Heart right ventricle (tissue), 16 donors: Measurements from ENCODE around the gene INPP5D. TPM values are rescaled to one million over a fixed set of nuclear protein-coding genes. Genes with fewer than 3 reads are reported as not detected.

Source experiments
- ATAC-seq, 8 donors: fragments of 200-7000 bp; cut with Tn5 transposase; one replicate each; pipeline ENCODE4 v1.9.1; 2020; ENCODE audit warnings: mild to moderate bottlenecking in 8 of 8, moderate library complexity in 8 of 8, moderate number of reproducible peaks in 1 of 8
- DNase-seq, 2 donors: peaks; one replicate each; pipeline ENCODE4 v3.0.0-alpha.2; 2020
- H3K27ac ChIP-seq, 10 donors: fragments of 200-600 bp; sonication (generic) in 2 of 10; one replicate each; pipeline versions ENCODE4 v1.5.0 to v1.8.0; 2020 to 2022; ENCODE audit warnings: mild to moderate bottlenecking in 3 of 10
- H3K27me3 ChIP-seq, 7 donors: fragments of 200-600 bp; one replicate each; pipeline ENCODE4 v1.8.0; 2021 to 2022; ENCODE audit warnings: mild to moderate bottlenecking in 2 of 7
- H3K36me3 ChIP-seq, 9 donors: fragments of 200-600 bp; sonication (generic) in 1 of 9; one replicate each; pipeline versions ENCODE4 v1.5.0 to v1.8.0; 2020 to 2022; ENCODE audit warnings: mild to moderate bottlenecking in 2 of 9
- H3K4me1 ChIP-seq, 9 donors: fragments of 200-600 bp; sonication (generic) in 1 of 9; one replicate each; pipeline versions ENCODE4 v1.5.0 to v1.8.0; 2020 to 2022; ENCODE audit warnings: mild to moderate bottlenecking in 4 of 9
- H3K4me3 ChIP-seq, 10 donors: fragments of 200-600 bp; sonication (generic) in 2 of 10; one replicate each; pipeline versions ENCODE4 v1.5.0 to v1.8.0; 2020 to 2022; ENCODE audit warnings: mild to moderate bottlenecking in 7 of 10, moderate library complexity in 2 of 10
- H3K9me3 ChIP-seq, 11 donors: fragments of 200-600 bp in 10 of 11; sonication (generic) in 2 of 11; one replicate each; pipeline versions ENCODE4 v1.5.0 to v1.8.0; 2013 to 2022; ENCODE audit warnings: mild to moderate bottlenecking in 2 of 11, control low read depth in 1 of 11, moderate library complexity in 1 of 11
- CTCF ChIP-seq, 9 donors: fragments of 200-600 bp; sonication (generic) in 2 of 9; IDR thresholded peaks; one replicate each; pipeline versions ENCODE4 v1.5.0 to v1.8.0; 2021 to 2022; ENCODE audit warnings: antibody characterized with exemption in 9 of 9, mild to moderate bottlenecking in 5 of 9, moderate library complexity in 1 of 9
- WGBS, 2 donors: extraction: QIAGEN DNeasy Blood & Tissue Kit; methylation state at CpG; one replicate each; pipeline ENCODE4 v1.1.7; 2013; ENCODE audit warnings: inconsistent platforms in 1 of 2; 5-methylcytosine and 5-hydroxymethylcytosine counted together
- intact Hi-C, 10 donors: fragments of 100-400 bp; cut with DNase I; formaldehyde crosslinking; loops; one replicate each; pipeline versions ENCODE4 v1.11.1 to v1.14.2; 2022
- polyA plus RNA-seq, 2 donors: library from polyadenylated mRNA; stranded (reverse); fragments of 200-250 nt; gene quantifications; one replicate each; pipeline ENCODE4 v1.2.3, GENCODE V29; 2013
- total RNA-seq, 10 donors: library from RNA; stranded (reverse); fragmentation: NEBNext Ultra II Directional in 3 of 10; extraction: Animal tissue kit (Norgen Biotek cat#: 25700) in 3 of 10; gene quantifications; one replicate each; pipeline versions ENCODE4 v1.2.1 to v1.2.4, GENCODE V29; 2021 to 2023
- donor health status: Arrhythmogenic right ventricular cardiomyopathy.
- donor health status: ischemic (EF 13 %, LVEDD 7.1; RV severe dilation, severe dysfunction).
- donor health status: healthy with polysubstance abuse.
- donor health status: DM: no; HTN: yes; CAD: no.
- donor health status: DM: no; HTN: no; CAD: no.
- donor health status: ischemic (EF 25% LVEDD 6.9; RV normal size, moderate dysfunction).
- donor health status: ischemic (EF 25% LVEDD 5.7; RV mildly dilated, moderate dysfunction).
- donor health status: healthy.
- donor health status: DM: yes; HTN: yes; CAD: no.
- donor health status: Ischemic cardiomyopathy.
- donor health status: ischemic (EF 35%, LVEDD 5.7; RV mildly dilated, moderate dysfunction).
- donor health status: nonischemic (EF 11% LVEDD 7.7; RV severe dilation, severe dysfunction).
- donor health status: DM: yes; HTN: yes; CAD: no.
- donor health status: PGD.
- donor health status: ischemic (EF 29% LVEDD 5.4; RV normal size, mild dysfunction).
- donor health status: nonischemic (EF 23%, LVEDD 6.1; RV moderate dilation, normal function).

Gene INPP5D
- total and polyA plus RNA-seq, 12 donors = 2.9 to 17.2 (median 5.7) TPM

- intact Hi-C loops = loop anchor here in 2 of 10 donors (10.0 kb wide), 2 partner anchors 154 to 164 kb away; partner anchors contain the start of gene ATG16L1 (in 1 of the 2)
- Histone ChIP-seq H3K4me1 (peaks cover 0 to 62% (median 11%) of the 10 kb centered on the region in 9 donors), H3K27ac (no peak overlapping the region), H3K4me3 (no peak overlapping the region), H3K36me3 (peaks cover 0 to 19% (median 0%) of the 10 kb centered on the region in 9 donors), H3K27me3 (peaks cover 0 to 5% (median 0%) of the 10 kb centered on the region in 7 donors), H3K9me3 (no peaks in the 10 kb centered on the region)
- DNase-seq = no peak
- no peak for TF ChIP-seq CTCF (IDR thresholded peaks at IDR 0.05)
- 86 to 88% methylated on average over 6 of the region's 6 CpGs for WGBS, 2 donors
- no peak for ATAC-seq
Measured at GRCh38 chr2:233090879-233091278, 30.7 kb downstream of the INPP5D start.

- Histone ChIP-seq H3K9me3 (no peaks in the 10 kb centered on the region), H3K36me3 (peaks cover 0 to 23% (median 0%) of the 10 kb centered on the region in 9 donors), H3K4me1 (peaks cover 0 to 53% (median 4%) of the 10 kb centered on the region in 9 donors), H3K4me3 (no peak overlapping the region), H3K27me3 (peaks cover 0 to 5% (median 0%) of the 10 kb centered on the region in 7 donors), H3K27ac (peak overlapping the region in 1 of 10 donors; percentile 73)
- no peak for TF ChIP-seq CTCF (IDR thresholded peaks at IDR 0.05)
- DNase-seq = no peak
- intact Hi-C loops = loop anchor here in 2 of 10 donors (10.0 kb wide), 2 partner anchors 153 to 163 kb away; partner anchors contain the start of gene ATG16L1 (in 1 of the 2)
- 78 to 79% methylated on average over 18 of the region's 18 CpGs for WGBS, 2 donors
- ATAC-seq = peak in 1 of 8 donors; percentile 38
Measured at GRCh38 chr2:233091595-233092375, 31.6 kb downstream of the INPP5D start.

GRCh38 chr2:233092432-233093165 lies 32.5 kb downstream of the INPP5D start:
- WGBS, 2 donors = 62 to 66% methylated on average over 9 of the region's 9 CpGs
- ATAC-seq (peak in 1 of 8 donors; percentile 32), DNase-seq (no peak)
- H3K27ac ChIP-seq = peak overlapping the region in 3 of 10 donors; percentile 22 to 73 (median 39)
- intact Hi-C loops = loop anchor here in 2 of 10 donors (10.0 kb wide), 2 partner anchors 152 to 162 kb away; partner anchors contain the start of gene ATG16L1 (in 1 of the 2)
- H3K27me3 ChIP-seq = peaks cover 0 to 5% (median 0%) of the 10 kb centered on the region in 7 donors
- H3K9me3 ChIP-seq = no peaks in the 10 kb centered on the region
- H3K36me3 ChIP-seq = peaks cover 0 to 23% (median 0%) of the 10 kb centered on the region in 9 donors
- no peak for TF ChIP-seq CTCF (IDR thresholded peaks at IDR 0.05)
- peaks cover 0 to 45% (median 0%) of the 10 kb centered on the region in 9 donors for H3K4me1 ChIP-seq
- no peak overlapping the region for H3K4me3 ChIP-seq

- peaks cover 0 to 40% (median 0%) of the 10 kb centered on the region in 9 donors for H3K4me1 ChIP-seq
- intact Hi-C loops = loop anchor here in 2 of 10 donors (10.0 kb wide), 2 partner anchors 152 to 162 kb away; partner anchors contain the start of gene ATG16L1 (in 1 of the 2)
- ATAC-seq = peak in 1 of 8 donors; percentile 56
- H3K27ac ChIP-seq = peak overlapping the region in 4 of 10 donors; percentile 14 to 73 (median 30)
- DNase-seq = no peak
- H3K27me3 ChIP-seq = peaks cover 0 to 5% (median 0%) of the 10 kb centered on the region in 7 donors
- WGBS, 2 donors = 44 to 59% methylated on average over 1 of the region's 1 CpG
- no peak overlapping the region for H3K4me3 ChIP-seq
- no peak for TF ChIP-seq CTCF (IDR thresholded peaks at IDR 0.05)
- H3K36me3 ChIP-seq = peaks cover 0 to 22% (median 0%) of the 10 kb centered on the region in 9 donors
- no peaks in the 10 kb centered on the region for H3K9me3 ChIP-seq
Measured at GRCh38 chr2:233093166-233093448, 33.0 kb downstream of the INPP5D start.
